OCI-LY7 (cell line): Measurements from ENCODE around the gene CACNA1D.

ENCODE experiments used
- CTCF ChIP-seq: fragments of 200-600 bp; sonication (generic); conservative IDR thresholded peaks from 2 replicates; pipeline ENCODE4 v1.5.1; 2014; ENCODE audit warnings: mild to moderate bottlenecking, antibody characterized with exemption, low read length, moderate library complexity, mixed read lengths
- EZH2phosphoT487 ChIP-seq: fragments of 200-600 bp; sonication (generic); IDR thresholded peaks from 2 replicates; pipeline ENCODE4 v1.6.1; 2018; ENCODE audit warnings: low read depth, borderline replicate concordance, mild to moderate bottlenecking, mixed run types, antibody characterized with exemption, low read length, moderate library complexity, mixed read lengths

- TF ChIP-seq CTCF (no peak), EZH2phosphoT487 (no peak)
These were observed 196.9 kb downstream of the CACNA1D start for GRCh38 chr3:53691349-53691748.
